ENCODE results near the gene NDUFAF2.

GRCh38 chr5:61162010-61162831 is 217.2 kb downstream of the NDUFAF2 start, which contains the start of gene SMIM15:
- TF ChIP-seq EP300 (IDR thresholded peaks at IDR 0.05; ENCODE audit: borderline replicate concordance in 1 of 2, low read depth in 2 of 2, low read length in 2 of 2) (no peak), E2F6 (IDR thresholded peaks at IDR 0.05) (peak; percentile 58), CTCF (IDR thresholded peaks at IDR 0.05; ENCODE audit: control extremely low read depth in 1 of 3, insufficient read depth in 1 of 3, low read depth in 1 of 3, low read length in 3 of 3) (no peak), BRCA1 (IDR thresholded peaks at IDR 0.05; ENCODE audit: low read depth, low read length) (no peak), RAD21 (IDR thresholded peaks at IDR 0.05 in 1 of 2, conservative IDR thresholded peaks at IDR 0.05 in 1 of 2; ENCODE audit: low read depth in 2 of 2, low read length in 2 of 2) (no peak), TAF1 (IDR thresholded peaks at IDR 0.05; ENCODE audit: low read depth, low read length) (peak; percentile 89), GABPA (IDR thresholded peaks at IDR 0.05; ENCODE audit: borderline replicate concordance, insufficient read depth, low read length) (peak; percentile 89; the same call in 1 of the 2 replicates), HDAC6 (IDR thresholded peaks at IDR 0.05; ENCODE audit: low read depth, low read length) (no peak), EZH2 (IDR thresholded peaks at IDR 0.05; ENCODE audit: low read depth, low read length, severe bottlenecking) (no peak), RFX5 (IDR thresholded peaks at IDR 0.05; ENCODE audit: borderline replicate concordance, low read depth, low read length) (no peak), CHD7 (IDR thresholded peaks at IDR 0.05; ENCODE audit: insufficient replicate concordance, low read length) (no peak)
